K562 (cell line): Measurements from ENCODE around the gene STX17.

Source experiments
- BDP1 ChIP-seq: IDR thresholded peaks from 3 replicates; pipeline ENCODE4 v1.6.1; 2011; ENCODE audit not compliant: insufficient read length, insufficient read depth
- RAD21 ChIP-seq, 2 experiments: fragments of 250-450 bp in 1 of 2; fragments of 450-650 bp in 1 of 2; sonication (Bioruptor Pico) in 1 of 2; formaldehyde crosslinking in 1 of 2; IDR thresholded peaks in 1 of 2; conservative IDR thresholded peaks in 1 of 2; 2 replicates each; pipeline versions ENCODE4 v1.4.0 to v1.8.0; 2020 to 2022; ENCODE audit warnings: mild to moderate bottlenecking in 2 of 2, moderate library complexity in 1 of 2
- TF ChIP-seq, protein P1 (sequence below): sonication (generic); formaldehyde crosslinking; IDR thresholded peaks from 2 replicates; pipeline ENCODE4 v1.9.0; 2022; ENCODE audit warnings: mild to moderate bottlenecking, missing genetic modification reagents

DNA sequence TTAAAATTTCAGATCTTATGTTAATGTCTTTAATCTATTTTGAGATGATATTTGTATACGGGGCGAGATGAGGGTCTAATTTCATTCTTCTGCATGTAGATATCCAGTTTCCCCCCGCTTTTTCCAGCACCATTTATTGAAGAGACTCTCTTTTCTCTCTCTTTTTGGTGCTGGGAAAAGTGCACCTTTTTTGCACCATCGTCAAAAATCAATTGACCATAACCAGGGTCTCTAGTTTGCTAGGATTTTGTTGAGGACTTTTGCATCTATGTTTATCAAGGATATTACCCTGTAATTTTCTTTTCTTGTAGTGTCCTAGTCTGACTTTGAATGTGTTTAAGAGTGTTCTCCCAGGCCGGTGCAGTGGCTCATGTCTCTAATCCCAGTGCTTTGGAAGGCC, 93.3 kb downstream of the STX17 start:
- TF ChIP-seq BDP1, result no peak
- TF ChIP-seq, protein P1, sequence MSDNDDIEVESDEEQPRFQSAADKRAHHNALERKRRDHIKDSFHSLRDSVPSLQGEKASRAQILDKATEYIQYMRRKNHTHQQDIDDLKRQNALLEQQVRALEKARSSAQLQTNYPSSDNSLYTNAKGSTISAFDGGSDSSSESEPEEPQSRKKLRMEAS (CRISPR knock-in tag), result no peak
- TF ChIP-seq RAD21 (CRISPR knock-in tag; conservative IDR thresholded peaks at IDR 0.05 in 1 of 2, IDR thresholded peaks at IDR 0.05 in 1 of 2), result no peak
